Heart left ventricle (tissue), 16 donors: ENCODE measurements around the gene ADGRD1. TPM values are rescaled to one million over a fixed set of nuclear protein-coding genes. Genes with fewer than 3 reads are reported as not detected.

ENCODE experiments used
- ATAC-seq, 4 donors: fragments of 200-7000 bp; cut with Tn5 transposase; one replicate each; pipeline ENCODE4 v1.9.1; 2020 to 2022; ENCODE audit warnings: moderate library complexity in 4 of 4, mild to moderate bottlenecking in 3 of 4, moderate number of reproducible peaks in 1 of 4
- DNase-seq, 5 donors: peaks; one replicate each; pipeline ENCODE4 v3.0.0-alpha.2; 2020
- H3K27ac ChIP-seq, 12 donors: fragments of 200-600 bp; sonication (generic) in 4 of 12; one replicate each; pipeline versions ENCODE4 v1.5.0 to v1.8.0; 2016 to 2022; ENCODE audit warnings: mild to moderate bottlenecking in 2 of 12
- H3K27me3 ChIP-seq, 9 donors: fragments of 200-600 bp; sonication (generic) in 2 of 9; one replicate each; pipeline versions ENCODE4 v1.5.1 to v1.8.0; 2016 to 2022; ENCODE audit warnings: mild to moderate bottlenecking in 3 of 9
- H3K36me3 ChIP-seq, 9 donors: fragments of 200-600 bp; sonication (generic) in 2 of 9; one replicate each; pipeline versions ENCODE4 v1.5.0 to v1.8.0; 2018 to 2022; ENCODE audit warnings: mild to moderate bottlenecking in 2 of 9
- H3K4me1 ChIP-seq, 12 donors: fragments of 200-600 bp; sonication (generic) in 4 of 12; one replicate each; pipeline versions ENCODE4 v1.5.0 to v1.8.0; 2016 to 2022; ENCODE audit warnings: mild to moderate bottlenecking in 3 of 12
- H3K4me3 ChIP-seq, 12 donors: fragments of 200-600 bp; sonication (generic) in 4 of 12; one replicate each; pipeline versions ENCODE4 v1.5.0 to v1.8.0; 2017 to 2022; ENCODE audit warnings: mild to moderate bottlenecking in 9 of 12, moderate library complexity in 4 of 12
- H3K9me3 ChIP-seq, 12 donors: fragments of 200-600 bp; sonication (generic) in 4 of 12; one replicate each; pipeline versions ENCODE4 v1.5.0 to v1.8.0; 2016 to 2022; ENCODE audit warnings: mild to moderate bottlenecking in 1 of 12
- CTCF ChIP-seq, 12 donors: fragments of 200-600 bp; sonication (generic) in 4 of 12; IDR thresholded peaks; one replicate each; pipeline versions ENCODE4 v1.5.0 to v1.8.0; 2018 to 2022; ENCODE audit warnings: antibody characterized with exemption in 12 of 12, mild to moderate bottlenecking in 5 of 12
- POLR2A ChIP-seq, 2 donors: fragments of 450-650 bp; IDR thresholded peaks; one replicate each; pipeline ENCODE4 v1.6.1; 2017; ENCODE audit warnings: antibody characterized with exemption in 2 of 2, mild to moderate bottlenecking in 2 of 2, moderate library complexity in 2 of 2
- WGBS, 4 donors: extraction: QIAGEN DNeasy Blood & Tissue Kit in 2 of 4; methylation state at CpG; one replicate each; pipeline versions ENCODE4 v1.1.5 to v1.1.7; 2013 to 2018; 5-methylcytosine and 5-hydroxymethylcytosine counted together
- intact Hi-C, 10 donors: fragments of 100-400 bp; cut with DNase I; formaldehyde crosslinking; loops; one replicate each; pipeline versions ENCODE4 v1.11.1 to v1.14.2; 2022
- polyA plus RNA-seq, 2 donors: library from polyadenylated mRNA; stranded (reverse); fragments of 200-250 nt; gene quantifications; one replicate each; pipeline ENCODE4 v1.2.3, GENCODE V29; 2013
- total RNA-seq, 9 donors: library from RNA; depleted of rRNA in 2 of 9; stranded (reverse); fragments of >200 nt in 2 of 9; fragmentation: NEBNext Ultra II Directional in 3 of 9; extraction: Animal tissue kit (Norgen Biotek cat#: 25700) in 3 of 9; gene quantifications; one replicate each; pipeline versions ENCODE4 v1.1.0 to v1.2.4, GENCODE V29; 2016 to 2023
- donor health status: ischemic (EF 13 %, LVEDD 7.1; RV severe dilation, severe dysfunction).
- donor health status: healthy with polysubstance abuse.
- donor health status: DM: no; HTN: yes; CAD: no.
- donor health status: DM: no; HTN: no; CAD: no.
- donor health status: ischemic (EF 25% LVEDD 6.9; RV normal size, moderate dysfunction).
- donor health status: ischemic (EF 25% LVEDD 5.7; RV mildly dilated, moderate dysfunction).
- donor health status: healthy.
- donor health status: DM: yes; HTN: yes; CAD: no.
- donor health status: ischemic (EF 35%, LVEDD 5.7; RV mildly dilated, moderate dysfunction).
- donor health status: nonischemic (EF 11% LVEDD 7.7; RV severe dilation, severe dysfunction).
- donor health status: DM: yes; HTN: yes; CAD: no.
- donor health status: PGD.
- donor health status: ischemic (EF 29% LVEDD 5.4; RV normal size, mild dysfunction).
- donor health status: nonischemic (EF 23%, LVEDD 6.1; RV moderate dilation, normal function).

Gene ADGRD1
- total and polyA plus RNA-seq, 11 donors, result 22.7 to 109 (median 66.3) TPM

- H3K36me3 ChIP-seq, result peaks cover 0 to 17% (median 0%) of the 10 kb centered on the region in 9 donors
- H3K4me1 ChIP-seq, result peaks cover 4 to 29% (median 17%) of the 10 kb centered on the region in 12 donors
- TF ChIP-seq CTCF (IDR thresholded peaks at IDR 0.05) (no peak), POLR2A (IDR thresholded peaks at IDR 0.05) (no peak)
- no peaks in the 10 kb centered on the region for H3K27me3 ChIP-seq
- ATAC-seq (no peak), DNase-seq (peak in 1 of 5 donors; percentile 33)
- H3K27ac ChIP-seq, result no peak overlapping the region
- H3K4me3 ChIP-seq, result no peak overlapping the region
- 91 to 94% (median 92%) methylated on average over 15 of the region's 15 CpGs for WGBS, 4 donors
- intact Hi-C loops, result no loop called here
- no peaks in the 10 kb centered on the region for H3K9me3 ChIP-seq
These were observed 90.4 kb downstream of the ADGRD1 start for GRCh38 chr12:131044136-131044535.

DNA sequence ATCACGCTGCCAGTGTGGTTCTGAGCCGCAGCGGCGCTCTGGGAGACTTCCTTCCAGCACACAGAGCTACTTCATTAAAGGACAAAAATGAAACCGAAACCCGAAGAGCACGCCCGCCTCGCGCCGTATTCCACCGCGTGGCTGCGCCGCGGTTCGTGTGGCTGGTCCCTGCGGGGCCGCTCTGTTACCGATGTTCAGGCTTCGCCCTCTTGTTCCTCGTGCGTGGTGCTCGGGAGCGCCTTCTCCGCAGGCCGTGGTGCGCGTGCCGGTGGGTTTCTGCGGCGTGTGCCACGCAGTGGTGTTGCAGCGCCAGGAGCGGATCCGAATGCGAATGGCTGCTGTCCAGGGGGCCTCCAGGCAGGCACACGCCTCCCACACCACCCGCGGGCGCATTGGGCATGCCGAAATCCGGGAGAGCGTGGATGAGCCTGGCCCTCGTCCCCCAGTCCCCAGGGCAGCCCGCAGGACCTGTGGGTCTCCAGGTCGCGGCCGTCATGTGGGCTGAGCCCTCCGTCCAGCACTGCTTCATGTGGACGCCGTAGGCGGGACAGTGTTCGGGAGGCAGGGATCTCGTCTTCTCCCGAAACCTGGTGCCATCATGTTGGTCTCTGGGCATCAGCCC, 91.2 kb downstream of the ADGRD1 start:
- Histone ChIP-seq H3K9me3 (no peaks in the 10 kb centered on the region), H3K27ac (no peak overlapping the region), H3K27me3 (no peaks in the 10 kb centered on the region), H3K4me3 (no peak overlapping the region), H3K36me3 (peaks cover 0 to 17% (median 0%) of the 10 kb centered on the region in 9 donors), H3K4me1 (peaks cover 4 to 32% (median 24%) of the 10 kb centered on the region in 12 donors)
- intact Hi-C loops, result loop anchor here in 1 of 10 donors (5.0 kb wide), 1 partner anchor 42 kb away; no protein-coding TSS in a partner anchor
- ATAC-seq, result no peak
- peak in 1 of 5 donors; percentile 60 for DNase-seq
- WGBS, 4 donors, result 94 to 97% (median 97%) methylated on average over 50 to 56 of the region's 56 CpGs
- TF ChIP-seq POLR2A (IDR thresholded peaks at IDR 0.05), result no peak
- no peak for TF ChIP-seq CTCF (IDR thresholded peaks at IDR 0.05)

DNA sequence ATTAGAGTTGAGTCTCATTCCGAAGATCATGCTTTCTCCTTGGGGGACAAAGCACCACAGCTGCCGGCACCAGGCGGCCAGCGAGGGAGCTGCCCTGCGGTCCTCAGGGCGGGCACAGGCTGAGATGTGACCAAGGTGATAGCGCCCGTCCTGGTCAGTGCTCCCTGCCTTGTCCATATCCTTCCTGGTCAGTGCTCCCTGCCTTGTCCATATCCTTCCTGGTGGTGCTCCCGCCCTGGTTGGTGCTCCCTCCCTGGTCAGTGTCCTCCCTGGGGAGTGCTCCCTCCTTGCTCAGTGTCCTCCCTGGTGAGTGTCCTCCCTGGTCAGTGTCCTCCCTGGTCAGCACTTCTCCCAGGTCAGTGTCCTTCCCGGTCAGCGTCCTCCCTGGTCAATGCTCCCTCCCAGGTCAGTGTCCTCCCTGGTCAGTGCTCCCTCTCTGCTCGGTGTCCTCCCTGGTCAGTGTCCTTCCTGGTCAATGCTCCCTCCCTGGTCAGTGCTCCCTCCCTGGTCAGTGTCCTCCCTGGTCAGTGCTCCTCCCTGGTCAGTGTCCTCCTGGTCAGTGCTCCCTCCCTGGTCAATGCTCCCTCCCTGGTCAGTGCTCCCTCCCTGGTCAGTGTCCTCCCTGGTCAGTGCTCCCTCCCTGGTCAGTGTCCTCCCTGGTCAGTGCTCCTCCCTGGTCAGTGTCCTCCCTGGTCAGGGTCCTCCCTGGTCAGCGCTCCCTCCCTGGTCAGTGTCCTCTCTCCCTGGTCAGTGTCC, 92.2 kb downstream of the ADGRD1 start:
- H3K9me3 ChIP-seq, result no peaks in the 10 kb centered on the region
- H3K27me3 ChIP-seq, result no peaks in the 10 kb centered on the region
- TF ChIP-seq POLR2A (IDR thresholded peaks at IDR 0.05) (no peak), CTCF (IDR thresholded peaks at IDR 0.05) (no peak)
- H3K4me3 ChIP-seq, result no peak overlapping the region
- no peak for DNase-seq
- 92 to 96% (median 96%) methylated on average over 11 to 13 of the region's 13 CpGs for WGBS, 4 donors
- intact Hi-C loops, result loop anchor here in 1 of 10 donors (5.0 kb wide), 1 partner anchor 41 kb away; no protein-coding TSS in a partner anchor
- H3K27ac ChIP-seq, result no peak overlapping the region
- H3K4me1 ChIP-seq, result peaks cover 4 to 37% (median 26%) of the 10 kb centered on the region in 12 donors
- ATAC-seq, result no peak
- peaks cover 0 to 14% (median 0%) of the 10 kb centered on the region in 9 donors for H3K36me3 ChIP-seq
